Skeletal muscle satellite cell (primary cell): ENCODE measurements around the gene BRAF.
"Not testable (repeated sequence)": the region's sequence is repeated elsewhere in the genome, so short reads cannot be mapped to it uniquely, and the experiment has no call there.

Experiments
- H3K27me3 ChIP-seq: 2 replicates; pipeline ENCODE4 v1.7.0; 2013; ENCODE audit warnings: low read length; ENCODE audit not compliant: control insufficient read depth, insufficient read depth
- H3K36me3 ChIP-seq: 2 replicates; pipeline ENCODE4 v1.7.0; 2013; ENCODE audit warnings: mild to moderate bottlenecking, control low read depth, low read length; ENCODE audit not compliant: insufficient read depth
- H3K4me1 ChIP-seq: 2 replicates; pipeline ENCODE4 v1.7.0; 2013; ENCODE audit warnings: low read length; ENCODE audit not compliant: control insufficient read depth, insufficient read depth
- H3K4me2 ChIP-seq: 2 replicates; pipeline ENCODE4 v1.7.0; 2013; ENCODE audit warnings: mild to moderate bottlenecking, low read length
- H3K4me3 ChIP-seq: 2 replicates; pipeline ENCODE4 v1.7.0; 2013; ENCODE audit warnings: low read length
- H3K9ac ChIP-seq: 2 replicates; pipeline ENCODE4 v1.7.0; 2013; ENCODE audit warnings: mild to moderate bottlenecking, low read depth, low read length, moderate library complexity
- H3K9me3 ChIP-seq: replicated peaks from 2 replicates; pipeline ENCODE4 v1.7.0; 2013; ENCODE audit warnings: mild to moderate bottlenecking, control low read depth, low read length

Gene BRAF

GRCh38 chr7:140754506-140754905 is 170.2 kb downstream of the BRAF start:
- H3K4me1 ChIP-seq, result no peaks in the 10 kb centered on the region

GRCh38 chr7:140752533-140752932 is 172.2 kb downstream of the BRAF start:
- Histone ChIP-seq H3K9me3 (no peaks in the 10 kb centered on the region), H3K4me3 (no peak overlapping the region), H3K27me3 (no peaks in the 10 kb centered on the region), H3K36me3 (no peaks in the 10 kb centered on the region), H3K4me1 (no peaks in the 10 kb centered on the region), H3K9ac (no peak overlapping the region), H3K4me2 (no peak overlapping the region)

More at GRCh38 chr7:140754506-140754905, 170.2 kb downstream of the BRAF start:
- H3K9me3 ChIP-seq, result no peaks in the 10 kb centered on the region
- no peaks in the 10 kb centered on the region for H3K36me3 ChIP-seq
- no peaks in the 10 kb centered on the region for H3K27me3 ChIP-seq
- H3K9ac ChIP-seq, result no peak overlapping the region
- no peak overlapping the region for H3K4me3 ChIP-seq
- H3K4me2 ChIP-seq, result no peak overlapping the region

GRCh38 chr7:140746751-140747150 is 178.0 kb downstream of the BRAF start:
- H3K4me3 ChIP-seq, result no peak overlapping the region
- no peak overlapping the region for H3K4me2 ChIP-seq
- H3K9ac ChIP-seq, result no peak overlapping the region
- no peaks in the 10 kb centered on the region for H3K9me3 ChIP-seq
- no peaks in the 10 kb centered on the region for H3K27me3 ChIP-seq
- H3K4me1 ChIP-seq, result no peaks in the 10 kb centered on the region
- peaks cover 4% of the 10 kb centered on the region for H3K36me3 ChIP-seq

- Histone ChIP-seq H3K9ac (no peak overlapping the region), H3K27me3 (no peaks in the 10 kb centered on the region)
Measured at GRCh38 chr7:140745266-140746058, 179.3 kb downstream of the BRAF start.

GRCh38 chr7:140744005-140744404 is 180.7 kb downstream of the BRAF start:
- Histone ChIP-seq H3K36me3 (peaks cover 8% of the 10 kb centered on the region), H3K9me3 (no peaks in the 10 kb centered on the region), H3K4me3 (no peak overlapping the region), H3K27me3 (no peaks in the 10 kb centered on the region), H3K9ac (no peak overlapping the region), H3K4me2 (no peak overlapping the region), H3K4me1 (no peaks in the 10 kb centered on the region)

More at GRCh38 chr7:140745266-140746058, 179.3 kb downstream of the BRAF start:
- H3K9me3 ChIP-seq, result no peaks in the 10 kb centered on the region
- H3K4me3 ChIP-seq, result no peak overlapping the region
- H3K36me3 ChIP-seq, result peaks cover 4% of the 10 kb centered on the region
- no peak overlapping the region for H3K4me2 ChIP-seq
- H3K4me1 ChIP-seq, result no peaks in the 10 kb centered on the region

GRCh38 chr7:140743255-140743654 is 181.5 kb downstream of the BRAF start:
- H3K9ac ChIP-seq, H3K27me3 ChIP-seq, H3K9me3 ChIP-seq, H3K4me1 ChIP-seq, H3K4me3 ChIP-seq, H3K4me2 ChIP-seq: not testable (repeated sequence)
- H3K36me3 ChIP-seq, result peaks cover 12% of the 10 kb centered on the region

GRCh38 chr7:140738280-140738679 is 186.4 kb downstream of the BRAF start:
- no peaks in the 10 kb centered on the region for H3K4me1 ChIP-seq
- no peaks in the 10 kb centered on the region for H3K9me3 ChIP-seq
- no peak overlapping the region for H3K9ac ChIP-seq
- H3K4me3 ChIP-seq, result no peak overlapping the region
- H3K27me3 ChIP-seq, result no peaks in the 10 kb centered on the region
- H3K4me2 ChIP-seq, result no peak overlapping the region
- peaks cover 8% of the 10 kb centered on the region for H3K36me3 ChIP-seq

- no peaks in the 10 kb centered on the region for H3K27me3 ChIP-seq
- no peaks in the 10 kb centered on the region for H3K9me3 ChIP-seq
- H3K9ac ChIP-seq, result no peak overlapping the region
- H3K4me1 ChIP-seq, result peaks cover 3% of the 10 kb centered on the region
- H3K4me3 ChIP-seq, result no peak overlapping the region
- no peak overlapping the region for H3K4me2 ChIP-seq
- H3K36me3 ChIP-seq, result peaks cover 6% of the 10 kb centered on the region
Measured at GRCh38 chr7:140734729-140735128, 190.0 kb downstream of the BRAF start.

- no peak overlapping the region for H3K9ac ChIP-seq
- H3K27me3 ChIP-seq, result no peaks in the 10 kb centered on the region
- no peaks in the 10 kb centered on the region for H3K9me3 ChIP-seq
- H3K4me1 ChIP-seq, result peaks cover 8% of the 10 kb centered on the region
- H3K4me3 ChIP-seq, result no peak overlapping the region
- H3K36me3 ChIP-seq, result peaks cover 5% of the 10 kb centered on the region
- no peak overlapping the region for H3K4me2 ChIP-seq
Measured at GRCh38 chr7:140734096-140734495, 190.6 kb downstream of the BRAF start.

GRCh38 chr7:140732416-140732815 is 192.3 kb downstream of the BRAF start:
- no peak overlapping the region for H3K4me2 ChIP-seq
- H3K4me1 ChIP-seq, result peaks cover 18% of the 10 kb centered on the region
- H3K9ac ChIP-seq, result no peak overlapping the region
- H3K4me3 ChIP-seq, result no peak overlapping the region
- H3K36me3 ChIP-seq, result no peaks in the 10 kb centered on the region
- no peaks in the 10 kb centered on the region for H3K27me3 ChIP-seq
- no peaks in the 10 kb centered on the region for H3K9me3 ChIP-seq

- Histone ChIP-seq H3K27me3 (no peaks in the 10 kb centered on the region), H3K36me3 (peaks cover 7% of the 10 kb centered on the region), H3K4me3 (no peak overlapping the region), H3K9me3 (no peaks in the 10 kb centered on the region), H3K4me2 (no peak overlapping the region), H3K9ac (no peak overlapping the region), H3K4me1 (peaks cover 19% of the 10 kb centered on the region)
Measured at GRCh38 chr7:140726281-140726680, 198.4 kb downstream of the BRAF start.

- H3K4me1 ChIP-seq, result peaks cover 16% of the 10 kb centered on the region
- peaks cover 8% of the 10 kb centered on the region for H3K36me3 ChIP-seq
- no peak overlapping the region for H3K4me2 ChIP-seq
- no peak overlapping the region for H3K4me3 ChIP-seq
- H3K9me3 ChIP-seq, result no peaks in the 10 kb centered on the region
- H3K9ac ChIP-seq, result no peak overlapping the region
- no peaks in the 10 kb centered on the region for H3K27me3 ChIP-seq
Measured at GRCh38 chr7:140724706-140725105, 200.0 kb downstream of the BRAF start.
